Lower leg skin (tissue), 4 donors: ENCODE measurements around the gene GATM. TPM values are rescaled to one million over a fixed set of nuclear protein-coding genes. Genes with fewer than 3 reads are reported as not detected.

Experiments used
- DNase-seq, 2 donors: peaks; one replicate each; pipeline ENCODE4 v3.0.0-alpha.2; 2019; ENCODE audit warnings: low spot score in 2 of 2
- H3K4me3 ChIP-seq: fragments of 200-600 bp; sonication (generic); 2 replicates; pipeline ENCODE4 v1.5.1; 2017; ENCODE audit warnings: mild to moderate bottlenecking, low read depth; ENCODE audit not compliant: poor library complexity, severe bottlenecking
- CTCF ChIP-seq, 3 donors: fragments of 450-650 bp; IDR thresholded peaks; one replicate each; pipeline ENCODE4 v1.5.1; 2016; ENCODE audit warnings: antibody characterized with exemption in 3 of 3, mild to moderate bottlenecking in 3 of 3, moderate library complexity in 2 of 3
- POLR2A ChIP-seq, 2 donors: fragments of 450-650 bp; IDR thresholded peaks; one replicate each; pipeline ENCODE4 v1.6.1; 2016 to 2017; ENCODE audit warnings: antibody characterized with exemption in 2 of 2, mild to moderate bottlenecking in 1 of 2, moderate library complexity in 1 of 2
- WGBS, 2 donors: methylation state at CpG; one replicate each; pipeline ENCODE4 v1.1.5; 2018; 5-methylcytosine and 5-hydroxymethylcytosine counted together
- intact Hi-C: fragments of 100-400 bp; cut with DNase I; formaldehyde crosslinking; loops from one replicate; pipeline ENCODE4 v1.15.0; 2023; ENCODE audit warnings: low total_unique reads
- total RNA-seq, 4 donors: library from RNA; depleted of rRNA; stranded (reverse); fragments of >200 nt; gene quantifications; one replicate each; pipeline ENCODE4 v1.1.0, GENCODE V29; 2016

GATM gene
- total RNA-seq, 4 donors from 2014 or later = 120 to 178 (median 159) TPM

GRCh38 chr15:45354711-45355110, 23.6 kb downstream of the GATM start:
- TF ChIP-seq POLR2A (IDR thresholded peaks at IDR 0.05) = no peak
- no peak for TF ChIP-seq CTCF (IDR thresholded peaks at IDR 0.05)

DNA sequence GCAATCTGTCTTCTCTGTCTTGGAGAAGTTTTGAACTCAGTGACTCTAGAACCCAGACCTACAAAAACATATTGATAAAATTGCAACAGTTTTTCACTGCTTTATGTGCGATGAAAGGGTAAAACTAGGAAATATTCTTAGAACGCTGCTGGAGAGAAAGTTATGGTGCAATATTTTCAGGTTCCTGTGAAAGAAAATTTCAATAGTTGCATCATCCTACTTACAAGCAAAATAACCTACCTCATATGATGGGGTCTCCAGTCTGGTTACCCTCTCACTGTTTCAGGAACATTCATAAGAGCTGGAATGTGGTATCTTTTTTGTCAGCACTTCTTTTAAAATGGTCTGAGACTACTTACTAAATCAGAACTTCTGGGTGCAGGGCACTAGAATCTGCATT, 27.1 kb downstream of the GATM start:
- DNase-seq = no peak
- no peak overlapping the region for H3K4me3 ChIP-seq
- WGBS, 2 donors = 80 to 84% methylated on average over 2 of the region's 2 CpGs
- TF ChIP-seq POLR2A (IDR thresholded peaks at IDR 0.05) = no peak
- TF ChIP-seq CTCF (IDR thresholded peaks at IDR 0.05) = no peak
- intact Hi-C loops = no loop called here

More at GRCh38 chr15:45354711-45355110, 23.6 kb downstream of the GATM start:
- no peak for DNase-seq
- intact Hi-C loops = no loop called here
- WGBS, 2 donors = 87 to 94% methylated on average over 5 of the region's 5 CpGs
- H3K4me3 ChIP-seq = no peak overlapping the region

GRCh38 chr15:45349623-45350022, 28.7 kb downstream of the GATM start:
- H3K4me3 ChIP-seq = no peak overlapping the region
- TF ChIP-seq CTCF (IDR thresholded peaks at IDR 0.05) = no peak
- no peak for TF ChIP-seq POLR2A (IDR thresholded peaks at IDR 0.05)
- intact Hi-C loops = no loop called here
- no peak for DNase-seq
- 90 to 92% methylated on average over 3 of the region's 3 CpGs for WGBS, 2 donors

- DNase-seq = no peak
- TF ChIP-seq POLR2A (IDR thresholded peaks at IDR 0.05) (no peak), CTCF (IDR thresholded peaks at IDR 0.05) (no peak)
- intact Hi-C loops = no loop called here
- H3K4me3 ChIP-seq = no peak overlapping the region
These were observed 30.4 kb downstream of the GATM start for GRCh38 chr15:45347989-45348388.

GRCh38 chr15:45347033-45347432, 31.3 kb downstream of the GATM start:
- WGBS, 2 donors = 43 to 49% methylated on average over 4 of the region's 4 CpGs
- no peak overlapping the region for H3K4me3 ChIP-seq
- no peak for DNase-seq
- intact Hi-C loops = no loop called here
- TF ChIP-seq POLR2A (IDR thresholded peaks at IDR 0.05) = no peak
- no peak for TF ChIP-seq CTCF (IDR thresholded peaks at IDR 0.05)

DNA sequence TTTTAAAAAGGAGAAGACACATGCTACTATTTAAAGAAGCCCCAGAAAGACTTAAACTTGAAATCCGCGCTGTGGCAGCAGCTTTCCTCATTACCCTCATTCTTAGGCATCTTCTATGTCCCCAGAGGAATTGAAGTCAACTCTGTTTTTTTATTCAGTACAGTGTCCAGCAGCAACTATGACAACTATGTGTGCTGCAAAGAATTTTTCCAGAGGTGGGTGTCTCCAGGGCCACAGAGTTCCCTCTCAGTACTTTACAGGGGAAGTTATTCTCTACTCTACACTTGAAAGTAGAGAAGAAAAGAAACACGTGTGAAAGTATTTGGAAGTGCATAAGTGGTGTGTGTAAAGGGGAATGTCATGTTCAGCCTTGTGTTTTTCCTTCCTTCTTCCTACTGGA, 32.0 kb downstream of the GATM start:
- no peak for DNase-seq
- intact Hi-C loops = no loop called here
- 33 to 35% methylated on average over 3 of the region's 3 CpGs for WGBS, 2 donors
- no peak overlapping the region for H3K4me3 ChIP-seq
- TF ChIP-seq CTCF (IDR thresholded peaks at IDR 0.05) (no peak), POLR2A (IDR thresholded peaks at IDR 0.05) (no peak)
